ENCODE results near the gene LY86.

GRCh38 chr6:6547110-6547879 lies 41.2 kb upstream of the LY86 start:
- TF ChIP-seq SP1 (IDR thresholded peaks at IDR 0.05) = no peak
- no peak for TF ChIP-seq L3MBTL2 (conservative IDR thresholded peaks at IDR 0.05)
- TF ChIP-seq ELF4 (IDR thresholded peaks at IDR 0.05) = no peak
- TF ChIP-seq FOXK2 (IDR thresholded peaks at IDR 0.05) = no peak
- no peak for TF ChIP-seq ZNF384 (IDR thresholded peaks at IDR 0.05)
- TF ChIP-seq TARDBP (IDR thresholded peaks at IDR 0.05) = no peak
- TF ChIP-seq SUZ12 (IDR thresholded peaks at IDR 0.05) = no peak
- no peak for TF ChIP-seq FOXA1 (IDR thresholded peaks at IDR 0.05)

All from HEK293T (cell line).